HepG2 (cell line): Measurements from ENCODE around the gene TEKTIP1. TPM values are rescaled to one million over a fixed set of nuclear protein-coding genes. Genes with fewer than 3 reads are reported as not detected.

ENCODE experiments used
- ATAC-seq: fragments of 200-7000 bp; cut with Tn5 transposase; 3 replicates; pipeline ENCODE4 v1.9.1; 2020; ENCODE audit warnings: mild to moderate bottlenecking, moderate library complexity
- BruUV-seq: library from RNA; stranded (reverse); fragments of 400-500 nt; replicated peaks from 2 replicates; lab custom pipeline; 2021; lab: Mats Ljungman, UMichigan
- CTCF ChIA-PET: fragments of 300-600 bp; formaldehyde crosslinking; extraction: SDS; loops from one replicate; lab custom pipeline; 2021; ENCODE audit warnings: low total read pairs, inconsistent platforms, low intra/inter-chr PET ratio; lab: Yijun Ruan, JAX
- POLR2A ChIA-PET: fragments of 350-600 bp; sonication (Branson Sonifier 250); formaldehyde crosslinking; loops from one replicate; lab custom pipeline; 2020; ENCODE audit warnings: antibody characterized with exemption, inconsistent platforms; lab: Yijun Ruan, JAX
- DNase-seq: peaks from one replicate; pipeline ENCODE4 v3.0.0-alpha.2; 2015; ENCODE audit warnings: low spot score
- FAIRE-seq: peaks from 3 replicates; lab custom pipeline; 2011; peaks lifted over from hg19 to GRCh38; lab: Jason Lieb, UNC
- H2AFZ ChIP-seq: one replicate; pipeline ENCODE4 v1.6.1; 2011; ENCODE audit warnings: low read length, inconsistent platforms
- H3K27ac ChIP-seq: fragments of 300-600 bp; 3 replicates; pipeline ENCODE4 v1.8.0; 2011; ENCODE audit warnings: mixed run types, mild to moderate bottlenecking, mixed read lengths, low read length, inconsistent platforms; ENCODE audit not compliant: insufficient read depth; ENCODE audit errors: extremely low read length
- H3K27me3 ChIP-seq, 2 experiments: fragments of 200-600 bp in 1 of 2; 2 replicates in 1 of 2; 3 replicates in 1 of 2; pipeline versions ENCODE4 v1.6.0 to v1.8.0; 2011; ENCODE audit warnings: low read length in 2 of 2, mild to moderate bottlenecking in 2 of 2, moderate library complexity in 2 of 2, inconsistent platforms in 1 of 2; ENCODE audit not compliant: insufficient read depth in 2 of 2, control insufficient read depth in 1 of 2
- H3K36me3 ChIP-seq, 2 experiments: fragments of 200-600 bp in 1 of 2; replicated peaks in 1 of 2; 2 replicates in 1 of 2; 3 replicates in 1 of 2; pipeline versions ENCODE4 v1.5.1 to v1.8.0; 2011; ENCODE audit warnings: low read length in 2 of 2, inconsistent platforms in 1 of 2; ENCODE audit not compliant: insufficient read depth in 2 of 2, control insufficient read depth in 1 of 2
- H3K4me1 ChIP-seq: 2 replicates; pipeline ENCODE4 v1.5.1; 2012; ENCODE audit warnings: low read length, inconsistent platforms; ENCODE audit not compliant: insufficient read depth
- H3K4me2 ChIP-seq: 2 replicates; pipeline ENCODE4 v1.6.0; 2011; ENCODE audit warnings: low read depth, low read length, inconsistent platforms
- H3K4me3 ChIP-seq, 3 experiments: fragments of 200-600 bp in 1 of 3; sonication (generic), shearing (Covaris generic) in 1 of 3; replicated peaks in 1 of 3; 2 replicates each; pipeline ENCODE4 v1.5.1; 2011 to 2016; ENCODE audit warnings: low read length in 3 of 3, inconsistent platforms in 2 of 3, low read depth in 2 of 3, mild to moderate bottlenecking in 2 of 3, control low read depth in 1 of 3, mixed read lengths in 1 of 3; ENCODE audit not compliant: insufficient read depth in 1 of 3
- H3K79me2 ChIP-seq: one replicate; pipeline ENCODE4 v1.6.1; 2011; ENCODE audit warnings: low read length, inconsistent platforms; ENCODE audit not compliant: insufficient read depth
- H3K9ac ChIP-seq: 2 replicates; pipeline ENCODE4 v1.6.0; 2011; ENCODE audit warnings: mild to moderate bottlenecking, low read depth, low read length, inconsistent platforms; ENCODE audit not compliant: insufficient read depth
- H3K9me3 ChIP-seq: 2 replicates; pipeline ENCODE4 v1.5.1; 2012; ENCODE audit warnings: mild to moderate bottlenecking, low read length
- H4K20me1 ChIP-seq: 2 replicates; pipeline ENCODE4 v1.6.0; 2011; ENCODE audit warnings: inconsistent platforms, mild to moderate bottlenecking, low read length, moderate library complexity; ENCODE audit not compliant: insufficient read depth
- CCAR2 ChIP-seq: fragments of 200-400 bp; formaldehyde crosslinking; optimal IDR thresholded peaks from 2 replicates; pipeline ENCODE3; 2018; ENCODE audit warnings: low read depth, mild to moderate bottlenecking, low read length, moderate library complexity
- FOXA3 ChIP-seq: IDR thresholded peaks from 2 replicates; pipeline ENCODE4 v1.6.1; 2016; ENCODE audit warnings: missing genetic modification reagents, missing compliant biosample characterization
- HNRNPLL ChIP-seq: fragments of 200-400 bp; formaldehyde crosslinking; IDR thresholded peaks from 2 replicates; pipeline ENCODE4 v1.6.1; 2017; ENCODE audit warnings: mild to moderate bottlenecking, low read depth, low read length; ENCODE audit not compliant: poor library complexity, severe bottlenecking
- ZNF574 ChIP-seq: sonication (generic); formaldehyde crosslinking; IDR thresholded peaks from 2 replicates; pipeline ENCODE4 v1.4.0; 2020; ENCODE audit warnings: missing genetic modification reagents
- WGBS: methylation state at CpG from one replicate; pipeline ENCODE4 v1.1.6; 2017; ENCODE audit warnings: low lambda C conversion rate; 5-methylcytosine and 5-hydroxymethylcytosine counted together
- in situ Hi-C: cut with HindIII; loops from 2 replicates; pipeline ENCODE4 v1.10.0; 2017; ENCODE audit warnings: low pct_unique_long_range_greater_than_20kb; ENCODE audit not compliant: extremely low pct_ligation_motif_present
- intact Hi-C: fragments of 100-400 bp; cut with micrococcal nuclease; formaldehyde crosslinking; loops from one replicate; pipeline ENCODE4 v1.10.0; 2022; ENCODE audit not compliant: unreplicated experiment
- polyA plus RNA-seq, 8 experiments: library from polyadenylated mRNA; depleted of rRNA in 3 of 8; stranded (reverse) in 7 of 8; unstranded in 1 of 8; fragments of >200 nt; fragmentation: Illumina TruSeq in 4 of 8; extraction: Trizol in 4 of 8; gene quantifications; 2 replicates each; pipeline versions ENCODE4 v1.2.1 to v1.2.3, GENCODE V29; 2011 to 2016; ENCODE audit warnings: low read depth in 4 of 8, missing spikeins in 1 of 8, mixed read lengths in 1 of 8; ENCODE audit not compliant: insufficient read depth in 1 of 8
- total RNA-seq, 5 experiments: library from RNA; depleted of rRNA; stranded (reverse); fragments of >200 nt; fragmentation: Illumina TruSeq; extraction: Trizol; gene quantifications; 2 replicates each; pipeline ENCODE4 v1.2.3, GENCODE V29; 2016; ENCODE audit warnings: low read depth in 1 of 5
- TF ChIP-seq, protein P1 (sequence below): sonication (generic); formaldehyde crosslinking; IDR thresholded peaks from 2 replicates; pipeline ENCODE4 v1.5.0; 2020; ENCODE audit warnings: mild to moderate bottlenecking, missing genetic modification reagents, moderate library complexity
- TF ChIP-seq, protein P2 (sequence below): sonication (generic); formaldehyde crosslinking; IDR thresholded peaks from 2 replicates; pipeline ENCODE4 v1.8.1; 2022; ENCODE audit warnings: low read depth, mild to moderate bottlenecking, missing genetic modification reagents

TEKTIP1 gene
- total and polyA plus RNA-seq, 2 of the 13 experiments (the other 11 are each of a cell fraction or from before 2014, with no cell fraction given): not detected

GRCh38 chr19:3512562-3513228 lies 26.3 kb upstream of the TEKTIP1 start:
- FAIRE-seq (no peak), DNase-seq (no peak), ATAC-seq (no peak)
- POLR2A ChIA-PET: no interaction called here
- H3K4me2 ChIP-seq: no peak overlapping the region
- no TSS peak for BruUV-seq
- H3K4me3 ChIP-seq: no peak overlapping the region
- TF ChIP-seq CCAR2 (no peak), ZNF574 (CRISPR knock-in tag) (no peak), FOXA3 (CRISPR knock-in tag) (no peak), HNRNPLL (no peak)
- TF ChIP-seq, protein P1, sequence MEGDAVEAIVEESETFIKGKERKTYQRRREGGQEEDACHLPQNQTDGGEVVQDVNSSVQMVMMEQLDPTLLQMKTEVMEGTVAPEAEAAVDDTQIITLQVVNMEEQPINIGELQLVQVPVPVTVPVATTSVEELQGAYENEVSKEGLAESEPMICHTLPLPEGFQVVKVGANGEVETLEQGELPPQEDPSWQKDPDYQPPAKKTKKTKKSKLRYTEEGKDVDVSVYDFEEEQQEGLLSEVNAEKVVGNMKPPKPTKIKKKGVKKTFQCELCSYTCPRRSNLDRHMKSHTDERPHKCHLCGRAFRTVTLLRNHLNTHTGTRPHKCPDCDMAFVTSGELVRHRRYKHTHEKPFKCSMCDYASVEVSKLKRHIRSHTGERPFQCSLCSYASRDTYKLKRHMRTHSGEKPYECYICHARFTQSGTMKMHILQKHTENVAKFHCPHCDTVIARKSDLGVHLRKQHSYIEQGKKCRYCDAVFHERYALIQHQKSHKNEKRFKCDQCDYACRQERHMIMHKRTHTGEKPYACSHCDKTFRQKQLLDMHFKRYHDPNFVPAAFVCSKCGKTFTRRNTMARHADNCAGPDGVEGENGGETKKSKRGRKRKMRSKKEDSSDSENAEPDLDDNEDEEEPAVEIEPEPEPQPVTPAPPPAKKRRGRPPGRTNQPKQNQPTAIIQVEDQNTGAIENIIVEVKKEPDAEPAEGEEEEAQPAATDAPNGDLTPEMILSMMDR (CRISPR knock-in tag): peak; percentile 29; the same call in 1 of the 2 replicates
- TF ChIP-seq, protein P2, sequence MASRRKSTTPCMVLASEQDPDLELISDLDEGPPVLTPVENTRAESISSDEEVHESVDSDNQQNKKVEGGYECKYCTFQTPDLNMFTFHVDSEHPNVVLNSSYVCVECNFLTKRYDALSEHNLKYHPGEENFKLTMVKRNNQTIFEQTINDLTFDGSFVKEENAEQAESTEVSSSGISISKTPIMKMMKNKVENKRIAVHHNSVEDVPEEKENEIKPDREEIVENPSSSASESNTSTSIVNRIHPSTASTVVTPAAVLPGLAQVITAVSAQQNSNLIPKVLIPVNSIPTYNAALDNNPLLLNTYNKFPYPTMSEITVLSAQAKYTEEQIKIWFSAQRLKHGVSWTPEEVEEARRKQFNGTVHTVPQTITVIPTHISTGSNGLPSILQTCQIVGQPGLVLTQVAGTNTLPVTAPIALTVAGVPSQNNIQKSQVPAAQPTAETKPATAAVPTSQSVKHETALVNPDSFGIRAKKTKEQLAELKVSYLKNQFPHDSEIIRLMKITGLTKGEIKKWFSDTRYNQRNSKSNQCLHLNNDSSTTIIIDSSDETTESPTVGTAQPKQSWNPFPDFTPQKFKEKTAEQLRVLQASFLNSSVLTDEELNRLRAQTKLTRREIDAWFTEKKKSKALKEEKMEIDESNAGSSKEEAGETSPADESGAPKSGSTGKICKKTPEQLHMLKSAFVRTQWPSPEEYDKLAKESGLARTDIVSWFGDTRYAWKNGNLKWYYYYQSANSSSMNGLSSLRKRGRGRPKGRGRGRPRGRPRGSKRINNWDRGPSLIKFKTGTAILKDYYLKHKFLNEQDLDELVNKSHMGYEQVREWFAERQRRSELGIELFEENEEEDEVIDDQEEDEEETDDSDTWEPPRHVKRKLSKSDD: no peak
- in situ Hi-C loops (no loop called here), intact Hi-C loops (no loop called here)
- no peaks in the 10 kb centered on the region for H3K27me3 ChIP-seq
- no peak overlapping the region for H2AFZ ChIP-seq
- 93% methylated on average over 12 of the region's 17 CpGs for WGBS
- H3K4me1 ChIP-seq: peaks cover 22% of the 10 kb centered on the region
- no peak overlapping the region for H3K9ac ChIP-seq
- no peaks in the 10 kb centered on the region for H3K9me3 ChIP-seq
- H3K27ac ChIP-seq: no peak overlapping the region
- peaks cover 5 to 24% of the 10 kb centered on the region in 2 experiments; a peak in 4 of 5 replicates for H3K36me3 ChIP-seq
- peaks cover 31% of the 10 kb centered on the region; the same call in 1 of the 2 replicates for H4K20me1 ChIP-seq
- CTCF ChIA-PET: no interaction called here
- peaks cover 71% of the 10 kb centered on the region for H3K79me2 ChIP-seq
